ENCODE data around the gene GIMAP2.

GRCh38 chr7:150654692-150655091 is 30.8 kb upstream of the GIMAP2 start:
- TF ChIP-seq CTCF (IDR thresholded peaks at IDR 0.05) (no peak), EZH2phosphoT487 (IDR thresholded peaks at IDR 0.05) (no peak)
